ENCODE measurements around the gene IL36B.

IL36B gene

DNA sequence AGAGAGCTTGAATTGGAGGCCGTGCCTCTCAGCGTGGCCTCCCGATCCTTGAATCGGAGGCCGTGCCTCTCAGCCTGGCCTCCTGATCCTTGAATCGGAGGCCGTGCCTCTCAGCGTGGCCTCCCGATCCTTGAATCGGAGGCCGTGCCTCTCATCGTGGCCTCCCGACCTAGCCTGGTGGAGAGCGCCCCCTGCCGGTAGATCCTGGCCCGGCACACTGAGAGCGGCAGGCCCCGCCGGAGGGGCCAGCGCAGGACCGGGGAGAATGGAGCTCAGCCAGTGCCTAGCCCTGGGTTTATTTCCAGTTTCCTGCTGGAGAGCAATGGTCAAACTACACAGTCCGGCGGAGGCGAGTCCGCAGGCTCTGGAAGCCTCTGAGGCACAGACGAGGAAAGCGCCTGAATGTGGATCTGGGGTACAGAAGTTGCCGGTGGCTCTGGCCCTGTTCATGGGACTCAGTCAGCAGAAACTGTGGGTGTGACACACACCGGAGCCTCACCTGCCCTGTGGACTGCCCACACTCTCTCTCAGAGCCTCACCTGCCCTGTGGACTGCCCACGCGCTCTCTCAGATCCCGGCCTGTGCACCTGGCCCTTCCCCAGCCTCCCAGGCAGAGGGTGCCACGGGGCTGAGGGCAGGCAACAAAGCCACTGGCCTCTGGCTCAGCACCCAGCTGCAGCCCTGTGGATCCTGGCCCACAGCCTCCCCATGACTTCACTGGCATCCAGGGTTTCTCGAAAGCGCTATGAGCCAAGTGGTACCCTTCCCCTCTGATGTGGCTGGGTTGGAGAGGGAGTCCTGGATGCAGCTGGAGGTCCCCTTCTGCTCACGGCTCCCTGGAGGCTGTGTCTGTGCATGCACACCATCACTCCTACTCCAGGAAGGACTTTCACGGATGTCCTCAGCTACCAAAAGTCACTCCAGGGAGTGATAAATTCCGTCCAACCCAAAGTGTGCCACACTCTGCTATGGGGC is 1.5 kb downstream of the IL36B start:
- no peak for DNase-seq

DNA sequence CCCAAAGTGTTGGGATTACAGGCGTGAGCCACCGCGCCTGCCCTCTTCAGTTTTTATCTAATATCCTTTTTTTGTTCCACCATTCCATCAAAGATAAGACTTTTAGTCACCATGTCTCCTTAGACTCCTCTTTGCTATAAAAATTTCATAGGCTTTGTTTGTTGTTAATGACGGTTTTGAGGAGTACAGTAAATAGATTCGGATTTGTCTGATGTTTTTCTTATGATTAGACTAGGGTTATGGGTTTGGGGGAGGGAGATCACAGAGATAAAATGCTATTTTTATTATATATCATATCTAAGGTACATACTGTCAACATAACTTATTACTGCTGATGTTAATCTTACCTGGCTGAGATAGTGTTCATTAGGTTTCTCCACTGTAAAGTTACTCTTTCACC is 6.2 kb downstream of the IL36B start:
- DNase-seq: no peak

DNA sequence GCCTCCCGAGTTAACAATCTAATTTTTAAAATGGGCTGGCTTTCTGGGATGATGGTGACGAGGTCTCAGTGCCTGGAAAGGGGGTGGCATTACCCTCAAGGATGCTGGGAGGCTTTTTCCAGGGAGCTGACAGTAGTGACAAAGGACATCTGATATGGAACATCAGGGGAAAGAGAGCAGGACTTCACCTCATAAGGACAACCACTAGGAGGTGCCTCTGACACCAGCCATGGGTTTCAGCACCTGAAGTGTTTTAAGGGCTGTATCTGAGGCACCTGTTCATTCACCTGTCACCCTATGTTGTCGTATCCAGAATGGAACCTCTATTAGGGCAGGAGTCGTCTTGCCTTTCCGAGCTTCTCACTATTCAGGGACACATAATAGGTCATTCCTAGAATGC is 10.8 kb downstream of the IL36B start:
- no peak for DNase-seq

DNA sequence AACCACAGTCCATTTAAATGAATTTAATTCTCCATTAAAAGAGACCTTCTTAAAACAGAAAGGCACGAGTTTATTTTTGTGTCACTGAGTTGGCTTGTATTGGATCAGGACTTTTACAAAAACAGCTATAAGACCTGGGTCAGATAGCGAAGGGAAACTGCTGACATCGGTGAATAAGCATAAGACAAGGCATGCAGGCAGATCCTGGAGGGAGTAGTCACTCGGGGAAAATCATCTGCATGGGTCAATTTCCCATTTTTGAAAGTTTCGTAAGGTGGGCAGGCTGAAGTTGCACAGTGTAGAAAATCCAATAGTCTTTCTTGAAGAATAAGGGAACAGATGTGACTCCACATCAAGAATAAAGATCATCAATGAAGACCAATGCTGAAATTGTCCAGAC is 12.9 kb downstream of the IL36B start:
- no peak for DNase-seq

DNA sequence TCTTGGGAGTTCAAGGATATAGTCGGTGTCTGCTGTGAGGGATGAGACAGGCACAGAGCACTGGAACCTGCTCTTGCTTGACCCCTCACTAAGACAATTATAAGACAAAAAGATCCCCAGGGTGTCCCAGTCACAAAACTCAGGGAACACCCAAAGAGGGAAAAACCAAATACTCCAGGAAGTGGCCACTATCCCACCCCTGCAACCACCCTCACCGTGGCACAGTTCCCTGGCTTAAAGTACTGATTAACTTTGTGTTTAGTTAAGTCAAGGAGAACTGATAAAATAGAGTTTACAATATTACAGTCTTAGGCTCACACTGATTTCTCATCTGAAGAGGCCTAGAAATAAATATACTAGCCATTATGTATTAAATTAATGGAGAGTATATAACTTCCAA is 13.5 kb downstream of the IL36B start:
- no peak for DNase-seq

DNA sequence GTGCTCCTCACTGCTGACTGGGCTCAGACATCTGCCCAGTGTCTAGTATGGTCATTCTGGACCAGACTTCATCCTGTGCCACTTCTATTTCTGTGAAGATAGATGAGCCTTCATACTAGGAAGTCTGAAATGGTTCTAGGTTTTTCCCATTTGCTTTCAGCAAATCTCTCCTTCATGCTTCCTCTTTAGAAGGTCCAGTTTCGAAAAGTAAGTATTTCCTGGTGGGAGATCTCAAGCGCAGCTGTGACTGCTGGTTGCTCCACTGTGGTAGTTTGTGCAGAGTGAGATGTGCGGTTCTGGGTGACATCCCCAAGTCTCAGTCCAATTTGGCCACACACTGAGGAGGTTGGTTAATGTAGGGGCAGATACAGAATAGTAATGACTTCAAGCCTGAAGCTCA is 14.4 kb downstream of the IL36B start:
- DNase-seq: no peak

DNA sequence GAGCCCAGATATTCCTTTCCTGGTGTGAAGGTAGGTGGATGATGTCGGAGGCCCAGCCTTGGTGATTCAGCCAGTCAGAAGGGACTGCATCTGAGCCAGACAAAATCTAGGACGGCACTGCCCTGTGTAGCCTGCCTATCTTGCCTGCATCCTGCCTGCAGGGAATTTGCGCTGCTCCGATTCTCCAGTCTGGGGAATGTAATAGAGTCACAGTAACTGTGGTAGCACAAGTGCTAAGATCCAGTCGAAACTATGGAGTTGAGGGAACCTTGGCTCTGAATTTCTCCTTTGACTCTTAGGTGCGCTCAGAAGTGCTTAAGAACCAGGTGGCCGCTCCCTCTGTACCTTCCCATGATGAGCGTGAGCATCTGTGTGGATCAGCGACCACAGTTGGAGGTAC is 15.9 kb downstream of the IL36B start:
- no peak for DNase-seq

DNA sequence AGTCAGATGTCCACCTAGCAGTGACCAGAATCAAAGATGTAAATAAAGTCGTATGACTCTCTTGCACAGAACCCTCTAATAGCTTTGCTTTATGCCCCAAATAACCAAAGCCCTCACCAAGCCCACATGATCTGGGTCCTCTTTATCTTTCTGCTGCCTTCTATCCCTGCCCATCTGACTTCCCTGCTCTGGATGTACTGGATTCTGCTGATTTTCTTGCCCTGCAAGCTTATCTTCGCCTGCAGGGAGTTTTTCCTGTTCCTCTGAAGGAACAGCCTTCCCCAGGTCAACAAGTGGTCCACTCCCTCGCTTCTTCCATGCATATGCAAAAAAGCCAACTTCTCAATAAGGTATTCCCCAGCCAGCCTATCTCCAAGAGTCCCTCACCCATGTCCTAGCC is 18.7 kb downstream of the IL36B start:
- DNase-seq: no peak

DNA sequence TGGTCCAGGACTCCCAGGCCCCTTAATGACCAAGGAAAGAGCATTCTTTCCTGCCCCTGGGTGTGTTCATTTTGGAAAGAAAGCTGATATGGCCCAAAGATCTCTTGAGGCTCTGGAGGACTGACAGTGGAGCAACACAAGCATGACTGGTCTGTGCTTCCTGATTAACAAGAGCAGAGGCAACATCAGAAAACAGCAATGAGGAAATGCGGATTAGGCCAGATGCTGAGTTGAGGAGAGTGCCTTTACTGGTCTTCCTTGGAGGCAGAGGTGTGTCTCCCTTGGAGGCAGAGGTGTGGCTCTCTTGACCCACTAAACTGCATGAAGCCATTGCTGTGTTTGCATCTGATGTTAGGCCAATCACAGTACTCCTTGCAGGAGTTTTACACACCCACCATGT is 19.9 kb downstream of the IL36B start:
- no peak for DNase-seq

DNA sequence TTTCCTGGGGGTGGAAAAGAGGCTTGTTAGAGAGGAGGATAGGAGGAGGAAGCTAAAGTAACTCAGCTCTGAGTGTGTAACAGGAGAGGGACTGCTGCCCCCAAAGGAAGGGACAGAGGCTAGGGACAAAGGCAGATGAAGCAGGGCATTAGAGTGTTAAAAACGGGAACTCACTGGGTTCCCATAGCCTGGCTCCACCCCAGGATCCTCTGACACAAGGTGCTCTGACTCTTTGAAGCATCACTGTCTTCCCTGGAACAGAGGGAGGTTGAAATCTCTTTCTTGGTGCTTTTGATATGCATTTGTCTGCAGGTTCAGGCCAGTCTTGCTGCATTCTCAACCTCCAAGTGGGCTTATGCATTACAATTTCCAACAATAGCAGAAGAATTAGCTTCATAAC is 24.6 kb downstream of the IL36B start:
- DNase-seq: no peak

DNA sequence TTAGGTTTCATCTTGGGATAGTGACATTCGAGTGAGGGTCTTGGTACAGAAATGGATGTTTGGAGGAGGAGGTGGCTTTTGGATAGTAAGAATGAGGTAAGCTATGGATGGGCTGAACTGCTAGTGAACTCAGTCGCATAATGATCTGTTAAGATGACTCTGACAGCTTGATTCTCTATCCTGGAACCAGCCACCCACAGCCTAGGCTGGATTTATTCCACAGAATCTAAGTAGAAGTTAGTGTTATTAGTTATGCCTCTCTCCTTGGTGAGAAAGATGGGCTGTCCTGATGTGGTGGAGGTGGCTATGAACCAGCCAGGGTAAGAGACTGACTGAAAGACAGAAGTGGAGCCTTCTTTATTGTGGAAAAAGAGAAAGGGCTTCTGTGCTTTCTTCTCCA is 25.0 kb downstream of the IL36B start:
- DNase-seq: no peak

DNA sequence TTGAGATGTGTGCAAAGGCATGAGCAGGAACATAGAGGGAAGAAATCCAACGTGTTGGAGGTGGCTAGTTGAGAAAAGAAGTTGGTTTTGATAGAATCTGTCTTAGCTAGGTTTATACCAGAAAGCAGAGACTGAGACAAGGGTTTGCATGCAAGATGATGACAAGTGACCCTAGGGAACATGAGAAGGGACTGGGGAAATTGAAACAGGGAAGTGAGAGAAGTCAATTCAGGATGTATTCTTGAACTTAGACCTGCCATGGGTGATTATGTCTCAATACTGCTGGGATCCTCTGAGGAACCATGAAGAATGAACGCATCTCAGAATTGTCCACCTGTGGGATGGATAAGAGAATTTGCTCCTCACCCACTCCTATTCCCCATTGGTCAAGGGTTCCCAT is 26.9 kb downstream of the IL36B start:
- DNase-seq: no peak

DNA sequence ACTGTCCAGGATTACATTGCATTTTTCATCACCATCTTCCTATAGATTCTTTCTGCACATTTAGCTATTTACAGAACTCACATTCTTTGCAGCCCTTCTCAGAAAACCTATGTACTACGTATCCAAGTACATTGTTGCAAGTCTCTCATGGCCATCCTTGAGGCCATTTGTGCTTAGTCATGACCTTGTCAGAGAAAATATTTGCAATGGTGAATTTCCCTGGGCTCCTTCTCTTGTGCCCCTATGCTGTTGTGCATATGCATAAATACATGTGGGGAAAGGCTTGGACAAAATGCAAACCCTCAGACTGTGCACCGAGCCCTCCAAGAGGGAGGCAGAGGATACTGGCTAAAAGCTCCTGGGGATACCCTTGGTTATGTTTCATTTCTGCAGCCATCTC is 27.9 kb downstream of the IL36B start:
- no peak for DNase-seq

DNA sequence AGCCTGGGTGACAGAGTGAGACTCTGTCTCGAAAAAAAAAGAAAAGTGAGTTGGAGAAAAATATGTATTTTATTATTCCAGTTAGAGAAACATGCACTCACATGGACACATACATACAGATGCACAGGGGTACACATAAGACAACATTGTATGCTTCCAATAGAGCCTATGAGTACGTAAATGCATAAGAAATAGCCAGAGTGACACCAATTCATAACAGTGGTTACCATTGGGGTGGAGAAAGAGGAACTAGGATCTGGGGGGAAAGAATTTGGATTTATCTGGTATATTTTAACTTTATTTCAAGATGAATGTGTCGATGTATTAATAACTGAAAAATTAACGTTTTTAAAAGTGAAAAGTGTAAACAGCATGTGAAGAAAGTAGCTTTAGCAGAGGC is 31.4 kb downstream of the IL36B start:
- DNase-seq: no peak

DNA sequence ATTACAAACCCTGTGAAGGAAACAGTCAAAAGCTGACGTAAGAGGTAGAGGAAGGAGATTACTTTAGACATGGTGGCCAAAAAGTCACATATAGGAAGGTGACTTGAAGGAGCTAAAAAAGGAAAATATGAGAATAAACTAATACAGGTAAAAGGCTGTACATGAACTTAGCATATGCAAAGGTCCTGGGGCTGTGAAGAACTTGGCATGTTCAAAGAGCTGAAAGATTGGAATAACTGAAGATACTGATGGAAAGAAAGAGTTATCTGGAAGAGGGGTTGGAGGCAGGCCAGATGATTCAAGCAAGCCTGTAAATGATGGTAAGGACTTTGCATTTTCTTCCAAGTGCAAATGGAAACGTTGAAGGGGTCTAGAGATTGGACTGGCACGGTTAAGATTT is 34.2 kb downstream of the IL36B start:
- DNase-seq: no peak

DNA sequence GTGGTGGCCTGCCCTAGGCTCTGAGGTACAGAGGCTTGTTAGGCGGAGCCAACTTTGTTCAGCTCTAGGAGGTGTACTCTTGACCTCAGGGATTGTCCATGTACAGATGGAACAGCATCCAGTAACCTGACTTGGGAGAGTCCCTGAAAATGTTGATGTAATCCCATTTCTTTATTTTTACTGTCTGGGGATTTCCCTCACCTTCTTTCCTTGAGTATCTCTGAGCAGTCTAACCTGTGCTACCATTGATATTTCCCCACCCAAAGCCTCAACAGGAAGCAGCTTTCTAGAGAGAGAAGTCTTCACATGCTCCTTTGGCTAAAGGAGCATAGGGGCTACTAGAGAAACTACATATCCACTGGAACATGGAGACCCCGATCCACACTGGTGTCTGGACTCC is 37.0 kb downstream of the IL36B start:
- no peak for DNase-seq

DNA sequence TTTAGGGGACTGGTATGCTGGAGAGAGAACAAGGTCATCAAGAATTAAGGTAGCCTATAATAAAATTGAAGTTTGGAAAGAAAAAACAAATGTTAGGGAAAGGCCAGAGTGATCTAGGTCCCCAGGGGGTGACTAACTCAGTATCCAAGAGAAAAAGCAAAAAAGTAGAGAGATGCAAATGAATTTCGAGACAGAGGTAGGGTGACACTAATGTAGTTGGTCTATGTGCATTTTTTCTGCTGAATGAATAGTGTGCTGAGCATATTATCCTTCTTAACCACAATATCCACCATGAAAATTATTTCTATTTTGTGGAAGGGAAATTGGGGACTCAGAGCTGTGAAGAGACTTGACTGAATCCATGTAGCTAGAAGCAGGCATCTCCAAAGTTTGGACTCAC is 37.6 kb downstream of the IL36B start:
- no peak for DNase-seq

DNA sequence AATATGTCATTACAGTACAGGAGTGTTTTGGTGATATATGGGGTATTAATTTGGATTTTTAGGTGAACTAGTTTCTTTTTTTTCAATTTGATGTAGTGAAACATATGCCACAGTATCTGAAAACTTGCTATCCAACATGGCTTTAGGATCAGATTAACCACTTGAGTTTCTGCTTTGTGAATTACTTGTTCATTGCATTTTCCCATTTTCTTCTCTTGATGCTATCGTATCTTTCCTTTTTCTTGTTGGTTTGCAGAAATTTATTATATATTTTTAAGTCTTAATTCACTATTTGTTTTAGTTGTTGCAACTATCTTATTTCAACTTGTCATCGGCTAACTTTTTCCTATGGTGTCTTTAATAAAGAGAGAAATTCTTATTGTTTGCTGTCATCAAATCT is 38.6 kb downstream of the IL36B start:
- DNase-seq: no peak

DNA sequence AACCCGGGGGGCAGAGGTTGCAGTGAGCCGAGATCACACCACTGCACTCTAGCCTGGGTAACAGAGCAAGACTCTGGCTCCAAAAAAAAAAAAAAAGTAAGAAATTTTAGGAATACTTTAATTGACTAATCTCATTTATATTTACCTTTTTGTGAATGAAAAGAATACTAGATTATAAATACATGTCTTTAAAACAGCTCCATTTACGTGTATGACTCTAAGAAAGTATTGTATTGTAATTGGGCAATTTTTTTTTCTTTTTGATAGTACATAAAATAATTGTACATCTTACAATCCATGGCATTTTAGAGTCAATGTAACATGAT is 39.4 kb downstream of the IL36B start:
- no peak for DNase-seq

DNA sequence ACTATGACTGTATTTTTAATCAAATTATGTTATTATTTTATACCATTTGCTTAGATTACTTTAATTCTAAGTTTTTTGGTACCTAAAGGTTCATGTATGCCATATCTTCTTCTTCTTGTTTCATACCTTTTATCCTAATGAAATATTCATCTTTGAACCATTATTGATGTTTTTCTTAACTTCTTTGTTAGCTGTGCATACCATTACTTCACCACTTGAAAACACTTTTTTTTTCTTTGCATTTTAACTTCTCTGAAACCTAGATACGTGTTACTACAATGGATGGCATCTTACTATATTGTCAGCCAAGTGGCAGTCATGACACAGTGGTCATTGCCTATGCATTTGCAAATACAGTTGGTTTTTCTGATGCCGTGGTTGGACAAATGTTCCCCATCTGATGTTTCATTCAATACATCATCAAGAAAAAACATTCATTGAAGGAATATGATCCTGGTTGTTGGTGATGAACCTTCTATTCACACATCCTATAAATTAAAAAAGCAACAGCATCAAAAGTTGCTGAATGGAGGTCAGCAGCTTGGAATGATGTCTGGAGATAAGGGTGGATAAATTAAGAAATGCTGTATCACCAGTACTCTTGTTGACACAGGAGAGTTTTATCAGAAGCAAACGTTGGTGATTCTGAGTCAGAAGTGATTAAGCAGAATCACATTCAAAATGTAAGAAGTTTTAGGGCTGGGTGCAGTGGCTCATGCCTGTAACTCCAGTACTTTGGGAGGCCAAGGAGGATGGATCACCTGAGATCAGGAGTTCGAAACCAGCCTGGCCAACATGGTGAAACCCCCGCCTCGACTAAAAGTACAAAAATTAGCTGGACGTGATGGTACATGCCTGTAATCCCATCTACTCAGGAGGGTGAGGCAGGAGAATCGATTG is 40.0 kb downstream of the IL36B start:
- DNase-seq: no peak

DNA sequence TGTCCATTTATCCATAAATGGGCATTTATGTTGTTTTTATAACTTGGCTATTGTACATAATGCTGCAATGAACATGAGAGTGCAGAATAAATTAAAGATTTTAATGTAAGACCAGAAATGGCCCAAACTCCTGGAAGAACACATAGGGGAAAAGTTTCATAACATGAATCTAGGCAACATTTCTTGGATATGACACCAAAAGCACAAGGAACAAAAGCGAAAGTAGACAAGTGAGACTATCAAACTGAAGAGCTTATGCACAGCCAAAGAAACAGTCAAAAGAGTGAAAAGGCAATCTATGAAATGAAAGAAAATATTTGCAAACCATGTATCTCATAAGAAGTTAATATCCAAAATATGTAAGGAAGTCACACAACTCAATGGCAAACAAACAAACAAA is 41.6 kb downstream of the IL36B start:
- DNase-seq: no peak

DNA sequence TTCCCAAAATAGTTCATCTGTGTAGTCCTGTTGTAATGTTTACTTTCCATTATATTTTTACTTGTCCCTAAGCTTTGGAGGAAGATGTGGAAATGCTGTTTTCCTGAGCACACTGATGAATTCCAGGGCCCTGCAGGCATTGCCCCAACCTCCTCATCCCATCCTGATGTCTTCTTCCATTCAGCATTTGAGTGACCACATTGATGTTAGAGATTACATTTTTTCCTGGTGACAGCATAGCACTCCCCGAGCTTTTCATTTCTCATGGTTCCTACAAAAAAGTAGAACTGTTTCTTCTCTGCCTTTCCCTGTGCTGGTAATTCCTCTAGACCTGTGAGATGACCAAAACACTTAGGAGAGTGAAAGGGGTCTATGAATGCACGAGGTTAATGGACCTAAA is 42.6 kb downstream of the IL36B start:
- no peak for DNase-seq

DNA sequence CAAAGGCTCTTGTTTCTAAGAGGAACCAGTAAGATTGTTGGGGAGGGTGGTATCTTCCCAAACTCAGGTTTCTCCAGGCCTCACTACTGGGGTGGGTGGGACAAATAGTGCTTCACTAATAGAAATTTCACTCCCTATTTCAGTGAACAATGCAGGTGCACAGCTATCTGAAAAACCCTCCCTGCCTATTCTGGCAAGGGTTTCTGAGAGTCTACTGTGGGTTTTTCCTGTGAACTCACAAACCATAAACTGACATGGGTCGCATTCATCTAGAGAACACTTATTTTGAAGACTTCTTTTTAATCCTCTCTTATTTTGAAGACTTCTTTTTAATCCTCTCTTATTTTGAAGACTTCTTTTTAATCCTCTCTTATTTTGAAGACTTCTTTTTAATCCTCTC is 43.0 kb downstream of the IL36B start:
- DNase-seq: no peak

DNA sequence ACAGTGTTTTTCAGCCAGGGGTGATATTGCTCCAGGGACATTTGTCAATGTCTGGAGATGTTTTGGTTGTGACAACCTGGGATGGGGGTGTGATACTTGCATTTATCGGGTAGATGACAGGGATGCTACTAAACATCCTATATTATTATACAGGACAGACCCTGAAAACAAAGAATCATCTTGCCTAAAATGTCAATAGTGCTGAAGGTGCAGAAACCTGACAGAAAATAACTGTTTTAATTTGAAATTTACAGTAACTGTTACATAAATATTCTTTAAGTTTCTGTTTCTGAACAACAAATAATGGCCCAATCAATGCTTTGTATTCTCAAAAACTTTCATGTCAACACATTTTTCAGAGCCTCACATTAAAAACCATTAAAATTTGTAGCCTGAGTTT is 45.4 kb downstream of the IL36B start:
- no peak for DNase-seq
